SIG-M5 treated with dmso at 0.1 percent for 504 hours (cell line): Measurements from ENCODE around the gene ILDR2.

Source experiments
- DNase-seq: peaks from one replicate; lab custom pipeline; 2025; ENCODE audit not compliant: unreplicated experiment; lab: John Stamatoyannopoulos, UW

ILDR2 gene

GRCh38 chr1:166975361-166976129 lies at the start of gene ILDR2:
TSS of gene ILDR2 (minus strand) at chr1:166975540. CDS start at chr1:166975268, 272 bp downstream.
- DNase-seq = peak; percentile 54

GRCh38 chr1:167022384-167022783 lies 47.0 kb upstream of the ILDR2 start:
- DNase-seq = no peak

- DNase-seq = peak; percentile 80
These were observed 40.9 kb upstream of the ILDR2 start for GRCh38 chr1:167016100-167016750.

GRCh38 chr1:167013108-167013929 lies 38.0 kb upstream of the ILDR2 start:
- DNase-seq = no peak

- no peak for DNase-seq
These were observed 37.2 kb upstream of the ILDR2 start for GRCh38 chr1:167012570-167012969.

GRCh38 chr1:167011560-167012191 lies 36.3 kb upstream of the ILDR2 start:
- no peak for DNase-seq

- DNase-seq = no peak
These were observed 28.4 kb upstream of the ILDR2 start for GRCh38 chr1:167003711-167004110.

GRCh38 chr1:167002354-167002753 lies 27.0 kb upstream of the ILDR2 start:
- no peak for DNase-seq

GRCh38 chr1:167000546-167000945 lies 25.2 kb upstream of the ILDR2 start:
- DNase-seq = no peak

GRCh38 chr1:166999500-167000055 lies 24.2 kb upstream of the ILDR2 start:
- DNase-seq = no peak

GRCh38 chr1:166999075-166999474 lies 23.7 kb upstream of the ILDR2 start:
- no peak for DNase-seq

- no peak for DNase-seq
These were observed 13.7 kb upstream of the ILDR2 start, which contains the start of gene MAEL for GRCh38 chr1:166988974-166989515. TSS of gene MAEL (plus strand) at chr1:166989280. CDS start at chr1:166989353, 73 bp downstream.

GRCh38 chr1:166981589-166981988 lies 6.2 kb upstream of the ILDR2 start:
- DNase-seq = no peak

GRCh38 chr1:166980818-166981217 lies 5.5 kb upstream of the ILDR2 start:
- DNase-seq = no peak

- no peak for DNase-seq
These were observed 5.0 kb upstream of the ILDR2 start for GRCh38 chr1:166980383-166980782.

GRCh38 chr1:166978821-166979220 lies 3.5 kb upstream of the ILDR2 start:
- peak; percentile 43 for DNase-seq

- DNase-seq = no peak
These were observed 2.6 kb upstream of the ILDR2 start for GRCh38 chr1:166977951-166978350.

- DNase-seq = no peak
These were observed 544 bp downstream of the ILDR2 start for GRCh38 chr1:166974647-166975345.

- DNase-seq = no peak
These were observed 2.5 kb downstream of the ILDR2 start for GRCh38 chr1:166972826-166973225.

- no peak for DNase-seq
These were observed 3.1 kb downstream of the ILDR2 start for GRCh38 chr1:166972193-166972592.
